ENCODE results near the gene HSD11B2. TPM values are rescaled to one million over a fixed set of nuclear protein-coding genes. Genes with fewer than 3 reads are reported as not detected.

The HSD11B2 gene
- total RNA-seq, 1 donor from 2014 or later: 6.0 TPM

DNA sequence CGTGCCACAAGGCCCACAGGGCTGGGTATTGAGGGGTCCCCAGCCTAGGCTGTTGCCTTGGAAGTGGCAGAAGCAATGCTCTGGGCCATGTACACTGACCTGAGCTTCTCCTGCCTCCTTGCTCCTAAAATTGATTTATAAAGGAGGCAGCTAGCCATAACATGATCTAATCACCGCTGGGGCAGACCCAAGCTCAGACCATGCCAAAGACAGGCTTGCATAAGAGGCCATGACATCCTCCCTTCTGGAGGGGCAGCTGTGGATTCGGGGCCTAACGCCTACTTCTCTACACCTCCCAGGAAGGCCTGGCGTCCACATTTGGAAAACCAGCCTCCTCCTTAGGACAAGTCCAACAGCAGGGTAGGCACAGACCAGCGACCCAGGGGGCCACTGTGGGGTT, 12.3 kb downstream of the HSD11B2 start:
- Mint-ChIP-seq H3K4me1 (ENCODE audit: low read depth, unreplicated experiment) (peaks cover 21% of the 10 kb centered on the region), H3K27ac (ENCODE audit: unreplicated experiment) (no peak overlapping the region)

DNA sequence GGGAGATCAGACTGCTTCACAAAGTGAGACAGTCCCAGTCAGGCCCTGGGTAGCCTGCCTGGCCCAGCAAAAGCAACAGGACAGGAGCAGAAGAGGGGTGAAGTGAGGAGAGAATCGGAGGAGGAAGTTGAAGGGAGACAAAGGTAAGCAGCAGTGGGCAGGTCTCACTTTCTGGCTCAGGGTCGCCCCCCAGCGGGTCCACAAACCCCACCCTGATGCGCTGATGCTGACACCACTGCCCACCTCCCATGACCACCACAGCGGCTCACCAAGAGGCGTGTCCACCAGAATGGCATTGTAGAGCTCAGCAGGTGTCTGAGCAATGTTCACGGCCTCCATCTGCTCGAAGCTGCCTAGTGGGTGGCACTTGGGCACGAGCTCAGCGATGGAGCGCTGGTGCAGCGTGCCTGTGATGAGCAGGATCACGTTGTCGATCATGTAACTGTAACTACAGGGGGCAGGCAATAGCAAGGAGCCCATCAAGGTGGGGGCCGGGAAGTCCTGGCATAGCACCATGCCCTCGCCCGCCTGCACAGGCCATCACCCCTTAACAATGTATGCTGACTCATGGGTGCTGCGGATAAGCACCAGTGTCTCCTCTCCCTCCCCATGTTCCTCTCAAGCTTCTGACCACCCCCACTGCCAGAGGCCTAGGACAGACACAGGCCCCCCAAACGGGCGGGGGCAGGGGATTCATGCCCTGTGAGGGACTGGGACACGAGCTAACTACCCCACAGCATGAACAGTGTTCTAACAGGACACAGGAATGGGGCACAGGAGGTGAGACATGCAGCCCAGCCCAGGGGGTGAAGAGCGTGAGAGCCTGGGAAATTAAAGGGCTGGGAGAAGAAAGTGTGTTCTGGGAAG, 13.6 kb downstream of the HSD11B2 start:
- no peaks in the 10 kb centered on the region for H3K9me3 Mint-ChIP-seq (ENCODE audit: unreplicated experiment)
- H3K4me3 Mint-ChIP-seq (ENCODE audit: unreplicated experiment): no peak overlapping the region
- peaks cover 13% of the 10 kb centered on the region for H3K27me3 Mint-ChIP-seq (ENCODE audit: unreplicated experiment)
- H3K27ac Mint-ChIP-seq (ENCODE audit: unreplicated experiment): peak overlapping the region; percentile 76
- peaks cover 25% of the 10 kb centered on the region for H3K4me1 Mint-ChIP-seq (ENCODE audit: low read depth, unreplicated experiment)
- TF ChIP-seq, protein P1, sequence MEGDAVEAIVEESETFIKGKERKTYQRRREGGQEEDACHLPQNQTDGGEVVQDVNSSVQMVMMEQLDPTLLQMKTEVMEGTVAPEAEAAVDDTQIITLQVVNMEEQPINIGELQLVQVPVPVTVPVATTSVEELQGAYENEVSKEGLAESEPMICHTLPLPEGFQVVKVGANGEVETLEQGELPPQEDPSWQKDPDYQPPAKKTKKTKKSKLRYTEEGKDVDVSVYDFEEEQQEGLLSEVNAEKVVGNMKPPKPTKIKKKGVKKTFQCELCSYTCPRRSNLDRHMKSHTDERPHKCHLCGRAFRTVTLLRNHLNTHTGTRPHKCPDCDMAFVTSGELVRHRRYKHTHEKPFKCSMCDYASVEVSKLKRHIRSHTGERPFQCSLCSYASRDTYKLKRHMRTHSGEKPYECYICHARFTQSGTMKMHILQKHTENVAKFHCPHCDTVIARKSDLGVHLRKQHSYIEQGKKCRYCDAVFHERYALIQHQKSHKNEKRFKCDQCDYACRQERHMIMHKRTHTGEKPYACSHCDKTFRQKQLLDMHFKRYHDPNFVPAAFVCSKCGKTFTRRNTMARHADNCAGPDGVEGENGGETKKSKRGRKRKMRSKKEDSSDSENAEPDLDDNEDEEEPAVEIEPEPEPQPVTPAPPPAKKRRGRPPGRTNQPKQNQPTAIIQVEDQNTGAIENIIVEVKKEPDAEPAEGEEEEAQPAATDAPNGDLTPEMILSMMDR (IDR thresholded peaks at IDR 0.05; ENCODE audit: partially characterized antibody, unreplicated experiment): no peak
- DNase-seq: no peak
- no peaks in the 10 kb centered on the region for H3K36me3 Mint-ChIP-seq (ENCODE audit: unreplicated experiment)

More for the DNA sequence above, 12.3 kb downstream of the HSD11B2 start:
- Mint-ChIP-seq H3K9me3 (ENCODE audit: unreplicated experiment) (no peaks in the 10 kb centered on the region), H3K4me3 (ENCODE audit: unreplicated experiment) (no peak overlapping the region), H3K27me3 (ENCODE audit: unreplicated experiment) (peaks cover 14% of the 10 kb centered on the region), H3K36me3 (ENCODE audit: unreplicated experiment) (no peaks in the 10 kb centered on the region)
- TF ChIP-seq, protein P1 (IDR thresholded peaks at IDR 0.05; ENCODE audit: partially characterized antibody, unreplicated experiment): no peak
- no peak for DNase-seq

DNA sequence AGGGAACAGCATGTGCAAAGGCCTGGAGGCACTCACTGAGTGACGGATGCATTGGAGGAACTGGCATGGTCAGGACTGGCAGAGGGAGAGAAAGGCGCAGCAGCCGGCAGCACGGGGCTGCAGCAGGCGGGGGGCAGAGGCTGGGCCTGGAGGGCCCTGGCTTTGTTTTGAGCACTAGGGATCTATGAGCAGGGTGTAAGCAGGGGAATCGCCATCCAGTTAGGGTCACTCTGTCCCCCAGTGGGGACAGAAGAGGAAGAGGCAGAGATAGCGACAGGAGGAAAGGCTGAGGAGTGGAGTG, 14.2 kb downstream of the HSD11B2 start:
- Mint-ChIP-seq H3K9me3 (ENCODE audit: unreplicated experiment) (no peaks in the 10 kb centered on the region), H3K27ac (ENCODE audit: unreplicated experiment) (peak overlapping the region; percentile 11), H3K36me3 (ENCODE audit: unreplicated experiment) (no peaks in the 10 kb centered on the region), H3K27me3 (ENCODE audit: unreplicated experiment) (peaks cover 12% of the 10 kb centered on the region), H3K4me3 (ENCODE audit: unreplicated experiment) (no peak overlapping the region), H3K4me1 (ENCODE audit: low read depth, unreplicated experiment) (peaks cover 27% of the 10 kb centered on the region)
- TF ChIP-seq, protein P1 (IDR thresholded peaks at IDR 0.05; ENCODE audit: partially characterized antibody, unreplicated experiment): no peak
- no peak for DNase-seq

DNA sequence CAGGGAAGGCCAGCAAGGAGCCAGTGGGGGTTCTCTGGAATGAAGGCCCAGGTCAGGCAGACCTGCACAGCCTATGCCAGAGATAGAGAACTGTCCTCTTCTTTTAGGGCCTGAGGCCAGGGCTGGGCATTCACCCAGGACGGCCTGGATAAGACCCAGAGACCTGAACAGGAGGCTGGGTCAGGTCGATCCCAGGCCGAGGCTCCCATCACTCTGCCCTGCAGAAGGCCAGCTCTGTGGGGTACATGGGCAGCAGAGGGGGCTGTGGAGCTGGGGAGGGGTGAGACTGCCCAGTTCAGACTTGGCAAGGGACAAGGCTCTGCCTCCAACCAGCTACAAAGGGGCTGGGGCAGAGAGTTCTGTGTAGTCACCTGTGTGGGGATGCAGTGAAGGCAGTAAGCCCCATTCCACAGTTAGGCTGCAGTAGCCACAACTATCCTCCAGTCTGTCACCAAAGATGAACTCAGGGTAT, 14.6 kb downstream of the HSD11B2 start:
- no peaks in the 10 kb centered on the region for H3K36me3 Mint-ChIP-seq (ENCODE audit: unreplicated experiment)
- DNase-seq: no peak
- peaks cover 15% of the 10 kb centered on the region for H3K27me3 Mint-ChIP-seq (ENCODE audit: unreplicated experiment)
- no peak overlapping the region for H3K4me3 Mint-ChIP-seq (ENCODE audit: unreplicated experiment)
- TF ChIP-seq, protein P1 (IDR thresholded peaks at IDR 0.05; ENCODE audit: partially characterized antibody, unreplicated experiment): no peak
- H3K4me1 Mint-ChIP-seq (ENCODE audit: low read depth, unreplicated experiment): peaks cover 27% of the 10 kb centered on the region
- no peaks in the 10 kb centered on the region for H3K9me3 Mint-ChIP-seq (ENCODE audit: unreplicated experiment)
- H3K27ac Mint-ChIP-seq (ENCODE audit: unreplicated experiment): no peak overlapping the region

All from glutamatergic neuron (in vitro differentiated cells).